ENCODE measurements around the gene GABRG3.

The GABRG3 gene

GRCh38 chr15:27064080-27064479, 93.1 kb downstream of the GABRG3 start:
- DNase-seq (ENCODE audit: low read depth in 2 of 2): no peak

DNA sequence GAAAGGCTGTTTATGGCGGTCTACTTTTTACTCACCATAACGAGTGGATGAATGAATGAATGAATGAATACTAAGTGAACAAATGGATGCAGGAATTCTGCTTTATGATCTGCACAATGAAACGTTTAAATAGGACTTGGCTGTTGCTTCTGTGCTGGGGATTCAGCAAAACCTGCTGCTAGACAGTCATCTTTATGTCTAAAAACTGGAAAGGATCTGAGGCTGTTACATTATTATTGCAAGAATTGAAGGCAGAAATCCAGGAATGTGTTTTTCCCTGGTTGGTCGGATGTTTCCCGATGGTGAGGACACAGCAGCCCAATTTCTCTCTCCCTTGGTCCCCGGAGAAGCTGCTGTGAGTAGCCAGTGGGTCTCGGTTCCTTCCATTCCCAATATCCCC, 94.2 kb downstream of the GABRG3 start:
- no peak for DNase-seq (ENCODE audit: low read depth in 2 of 2)

- no peak for DNase-seq (ENCODE audit: low read depth in 2 of 2)
These were observed 94.8 kb downstream of the GABRG3 start for GRCh38 chr15:27065785-27066184.

GRCh38 chr15:27066446-27066845, 95.5 kb downstream of the GABRG3 start:
- DNase-seq (ENCODE audit: low read depth in 2 of 2): no peak

DNA sequence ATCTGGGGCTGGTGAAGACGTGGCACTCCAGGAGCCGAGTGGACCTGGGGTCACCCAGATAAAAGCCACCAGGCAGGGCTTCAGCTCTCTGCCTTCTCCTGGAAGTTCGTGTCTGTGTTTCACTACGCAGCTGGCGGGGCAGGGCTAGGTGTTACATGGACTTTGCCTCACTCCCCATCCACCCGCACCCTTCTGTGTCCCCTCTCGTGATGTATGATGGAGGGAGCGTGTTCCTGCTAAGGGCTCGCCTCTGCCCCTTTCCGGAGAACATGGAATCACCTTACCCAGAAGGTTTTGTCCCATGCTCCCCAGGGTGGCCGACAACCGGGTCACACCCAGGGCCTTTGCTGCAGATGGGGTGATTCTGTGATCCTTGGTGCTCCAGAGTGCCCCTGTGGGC, 96.2 kb downstream of the GABRG3 start:
- DNase-seq (ENCODE audit: low read depth in 2 of 2): no peak

DNA sequence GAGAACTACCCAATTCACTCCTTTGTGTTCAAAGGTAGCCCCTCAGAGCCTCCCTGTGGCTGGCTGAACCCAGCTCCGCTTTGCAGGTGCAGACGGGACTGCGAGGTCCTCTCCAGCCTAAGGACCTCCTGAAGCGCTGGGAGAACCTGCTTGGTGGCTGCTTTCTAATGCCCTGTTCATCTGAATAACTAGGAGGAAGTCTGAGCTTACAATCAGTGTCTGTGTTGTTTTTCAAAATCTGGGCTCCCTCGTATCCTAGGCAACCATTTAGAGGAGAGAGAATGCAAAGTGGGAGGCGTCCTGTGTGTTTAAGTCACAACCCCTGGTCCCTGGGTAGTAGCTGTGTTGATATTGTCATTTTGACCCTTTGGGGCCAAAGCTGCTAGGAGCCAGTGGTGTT, 99.9 kb downstream of the GABRG3 start:
- DNase-seq (ENCODE audit: low read depth in 2 of 2): no peak

- no peak for DNase-seq (ENCODE audit: low read depth in 2 of 2)
These were observed 103.2 kb downstream of the GABRG3 start for GRCh38 chr15:27074179-27074578.

DNA sequence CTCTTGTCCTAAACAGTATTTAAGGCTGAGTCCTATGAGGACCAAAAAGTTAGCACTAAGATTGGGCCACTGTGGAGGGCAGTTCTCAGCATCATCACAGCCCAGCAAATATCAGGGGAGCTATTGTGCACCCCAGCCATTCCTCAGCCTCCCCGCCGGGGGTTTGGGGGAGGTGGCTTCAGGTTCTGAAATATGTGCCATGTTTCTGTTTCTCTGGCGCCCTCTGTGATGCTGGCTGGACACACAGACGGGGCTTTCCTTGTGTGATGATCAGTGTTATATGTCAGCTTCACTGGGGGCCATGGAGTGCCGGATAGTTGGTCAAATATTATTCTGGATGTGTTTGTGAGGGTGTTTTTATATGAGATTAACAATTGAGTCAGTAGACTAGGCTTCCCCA, 106.8 kb downstream of the GABRG3 start:
- DNase-seq (ENCODE audit: low read depth in 2 of 2): no peak

GRCh38 chr15:27081676-27082418, 110.9 kb downstream of the GABRG3 start:
- no peak for DNase-seq (ENCODE audit: low read depth in 2 of 2)

DNA sequence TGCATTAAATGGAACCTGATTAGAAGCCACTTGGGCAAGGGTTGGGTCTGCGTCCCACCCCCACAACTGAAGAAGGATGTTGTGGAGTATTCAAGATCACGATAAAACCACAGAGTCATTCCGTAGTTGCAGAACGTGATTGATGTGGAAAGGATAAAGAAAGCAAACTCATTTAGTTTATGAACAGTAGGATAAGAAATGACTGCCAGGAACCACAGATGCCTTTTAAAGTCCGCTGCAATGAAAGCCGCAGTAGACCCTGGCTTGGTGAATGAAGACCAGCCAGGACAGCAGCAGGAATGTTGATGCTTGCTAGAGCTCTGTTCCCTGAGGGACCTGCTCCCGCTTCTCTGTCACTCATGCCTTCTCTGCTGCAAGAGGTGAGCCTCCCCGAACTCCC, 111.5 kb downstream of the GABRG3 start:
- DNase-seq (ENCODE audit: low read depth in 2 of 2): no peak

- DNase-seq (ENCODE audit: low read depth in 2 of 2): no peak
These were observed 113.9 kb downstream of the GABRG3 start for GRCh38 chr15:27084844-27085243.

DNA sequence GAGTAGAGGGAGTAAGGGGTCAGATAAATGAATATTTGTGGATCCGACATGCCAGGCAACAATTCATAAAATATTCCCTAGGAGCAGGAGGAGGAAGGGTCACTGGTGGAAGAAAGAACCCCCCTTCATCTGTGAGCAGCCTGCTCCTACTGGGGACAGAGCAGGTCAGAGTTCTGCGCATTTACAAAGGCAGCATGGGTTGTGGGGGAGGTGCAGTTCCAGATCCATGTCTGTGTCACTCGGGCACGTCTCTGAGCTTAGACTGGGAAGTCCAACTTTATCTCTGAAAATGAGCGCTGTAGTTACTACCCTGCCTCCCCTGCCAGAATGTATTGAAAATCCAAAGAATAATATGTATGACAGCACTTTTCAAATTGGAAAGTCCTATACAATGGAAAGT, 115.2 kb downstream of the GABRG3 start:
- no peak for DNase-seq (ENCODE audit: low read depth in 2 of 2)

- DNase-seq (ENCODE audit: low read depth in 2 of 2): no peak
These were observed 115.8 kb downstream of the GABRG3 start for GRCh38 chr15:27086805-27087204.

GRCh38 chr15:27087651-27088583, 116.9 kb downstream of the GABRG3 start:
- no peak for DNase-seq (ENCODE audit: low read depth in 2 of 2)

- no peak for DNase-seq (ENCODE audit: low read depth in 2 of 2)
These were observed 117.7 kb downstream of the GABRG3 start for GRCh38 chr15:27088584-27089232.

GRCh38 chr15:27089233-27089586, 118.2 kb downstream of the GABRG3 start:
- no peak for DNase-seq (ENCODE audit: low read depth in 2 of 2)

- no peak for DNase-seq (ENCODE audit: low read depth in 2 of 2)
These were observed 118.7 kb downstream of the GABRG3 start for GRCh38 chr15:27089676-27090075.

GRCh38 chr15:27091270-27091940, 120.4 kb downstream of the GABRG3 start:
- DNase-seq (ENCODE audit: low read depth in 2 of 2): no peak

GRCh38 chr15:27092390-27092789, 121.4 kb downstream of the GABRG3 start:
- DNase-seq (ENCODE audit: low read depth in 2 of 2): no peak

DNA sequence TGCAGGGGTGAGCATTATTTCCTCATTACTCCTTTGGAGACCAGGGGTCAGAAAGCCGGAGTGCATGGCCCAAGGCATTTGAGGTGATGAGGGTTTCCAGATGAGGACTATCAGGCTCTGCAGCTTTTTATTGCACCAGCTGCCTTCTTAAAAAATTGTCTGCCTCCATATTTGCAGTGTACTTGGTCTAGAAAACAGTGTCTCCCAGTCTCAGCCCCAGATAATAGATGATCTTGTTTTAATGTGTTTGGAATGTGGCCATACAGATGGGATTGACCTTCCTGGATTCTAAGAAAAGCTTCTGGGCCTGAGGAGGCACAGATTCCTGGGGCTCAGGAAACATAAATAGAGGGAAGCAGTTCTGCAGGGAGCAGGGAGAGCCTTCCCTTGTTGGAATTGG, 123.3 kb downstream of the GABRG3 start:
- no peak for DNase-seq (ENCODE audit: low read depth in 2 of 2)

DNA sequence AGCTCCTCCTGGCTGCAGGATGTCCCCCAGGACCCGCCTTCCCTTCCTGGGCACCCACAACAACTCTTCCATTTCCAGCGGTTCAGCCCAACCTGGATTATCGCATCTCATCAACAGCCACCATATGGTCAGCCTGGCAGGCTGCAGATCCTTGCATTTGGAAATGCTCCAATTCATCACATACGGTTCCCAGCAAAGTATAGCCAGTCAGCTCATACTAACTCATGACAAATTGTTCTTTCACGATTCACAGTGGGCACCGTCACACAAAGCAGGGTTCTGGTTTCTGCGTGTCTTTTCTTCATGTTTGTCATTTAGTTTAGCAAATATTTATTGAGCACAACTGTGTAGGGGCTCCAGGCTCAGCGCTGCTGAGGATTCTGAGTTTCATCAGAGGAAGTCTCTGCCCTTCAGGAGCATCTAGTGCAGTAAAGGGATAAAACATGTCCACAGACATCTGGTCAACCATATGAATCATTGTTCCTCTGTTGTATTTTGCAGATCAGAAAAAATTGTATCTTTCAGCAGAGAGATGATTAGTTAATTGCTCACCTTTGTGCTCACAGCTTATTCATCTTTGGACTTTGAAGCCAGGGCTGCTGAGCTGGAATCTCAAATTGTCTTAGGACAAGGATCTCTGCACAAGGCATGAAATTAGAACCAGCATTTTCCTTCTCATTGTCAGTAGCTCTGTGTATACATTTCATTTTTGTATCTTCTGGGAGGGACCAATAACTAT, 125.1 kb downstream of the GABRG3 start:
- no peak for DNase-seq (ENCODE audit: low read depth in 2 of 2)
